B cell (primary cell): ENCODE data around the gene SMIM20. TPM values are rescaled to one million over a fixed set of nuclear protein-coding genes. Genes with fewer than 3 reads are reported as not detected.

ENCODE experiments used
- ATAC-seq: fragments of 200-7000 bp; cut with Tn5 transposase; one replicate; pipeline ENCODE4 v1.10.0; 2021; ENCODE audit warnings: low read depth, mild to moderate bottlenecking, moderate number of reproducible peaks, moderate library complexity
- CTCF ChIA-PET: fragments of 350-600 bp; sonication (Branson Sonifier 250); formaldehyde crosslinking; loops from one replicate; lab custom pipeline; 2021; ENCODE audit warnings: antibody characterized with exemption, inconsistent platforms; lab: Charles Lee
- POLR2A ChIA-PET: fragments of 350-600 bp; sonication (Branson Sonifier 250); formaldehyde crosslinking; loops from one replicate; lab custom pipeline; 2021; ENCODE audit warnings: antibody characterized with exemption; lab: Charles Lee
- DNase-seq: peaks from one replicate; pipeline ENCODE4 v3.0.0; 2013
- H2AFZ ChIP-seq: 2 replicates; pipeline ENCODE4 v1.6.1; 2012; ENCODE audit warnings: mild to moderate bottlenecking, low read depth, low read length; ENCODE audit not compliant: insufficient read depth, poor library complexity, severe bottlenecking
- H3K27ac ChIP-seq, 2 donors: 1 replicate in 1 of 2; 2 replicates in 1 of 2; pipeline ENCODE4 v1.5.1; 2012 to 2013; ENCODE audit warnings: low read length in 2 of 2, mild to moderate bottlenecking in 2 of 2, moderate library complexity in 1 of 2
- H3K27me3 ChIP-seq, 4 experiments: fragments of 200-600 bp in 1 of 4; sonication (generic) in 1 of 4; replicated peaks in 1 of 4; 1 replicate in 2 of 4; 2 replicates in 2 of 4; pipeline versions ENCODE4 v1.6.1 to v1.7.0; 2013 to 2016; ENCODE audit warnings: low read length in 3 of 4, mild to moderate bottlenecking in 2 of 4, mixed read lengths in 1 of 4, moderate library complexity in 1 of 4; ENCODE audit not compliant: insufficient read depth in 4 of 4, control insufficient read depth in 3 of 4; ENCODE audit errors: control extremely low read depth in 1 of 4
- H3K36me3 ChIP-seq, 2 experiments: replicated peaks in 1 of 2; 1 replicate in 1 of 2; 2 replicates in 1 of 2; pipeline versions ENCODE4 v1.6.1 to v1.7.1; 2013; ENCODE audit warnings: low read length in 1 of 2; ENCODE audit not compliant: insufficient read depth in 2 of 2, control insufficient read depth in 1 of 2; ENCODE audit errors: control extremely low read depth in 1 of 2, extremely low read depth in 1 of 2
- H3K4me1 ChIP-seq, 2 donors: fragments of 200-600 bp in 1 of 2; sonication (generic) in 1 of 2; 1 replicate in 1 of 2; 2 replicates in 1 of 2; pipeline versions ENCODE4 v1.5.1 to v1.6.1; 2013 to 2017; ENCODE audit warnings: low read length in 2 of 2; ENCODE audit not compliant: control insufficient read depth in 2 of 2, insufficient read depth in 2 of 2
- H3K4me2 ChIP-seq: replicated peaks from 2 replicates; pipeline ENCODE3; 2012; ENCODE audit warnings: mild to moderate bottlenecking, low read depth, low read length; ENCODE audit not compliant: poor library complexity, severe bottlenecking
- H3K4me3 ChIP-seq, 5 experiments: fragments of 200-600 bp in 1 of 5; sonication (generic) in 1 of 5; 1 replicate in 3 of 5; 2 replicates in 2 of 5; pipeline versions ENCODE4 v1.5.1 to v1.7.0; 2011 to 2016; ENCODE audit warnings: low read length in 4 of 5, mild to moderate bottlenecking in 4 of 5, low read depth in 2 of 5, control low read depth in 1 of 5, moderate library complexity in 1 of 5; ENCODE audit not compliant: insufficient read depth in 1 of 5; ENCODE audit errors: control extremely low read depth in 1 of 5, extremely low read depth in 1 of 5
- H3K79me2 ChIP-seq: fragments of 200-600 bp; sonication (generic); one replicate; pipeline ENCODE4 v1.6.0; 2016; ENCODE audit warnings: low read length; ENCODE audit not compliant: control insufficient read depth, insufficient read depth
- H3K9ac ChIP-seq: fragments of 200-600 bp; sonication (generic); 2 replicates; pipeline ENCODE4 v1.6.1; 2017; ENCODE audit warnings: mild to moderate bottlenecking, low read length, moderate library complexity
- H3K9me3 ChIP-seq, 3 donors: one replicate each; pipeline versions ENCODE4 v1.6.1 to v1.7.1; 2013; ENCODE audit warnings: low read length in 2 of 3; ENCODE audit not compliant: control insufficient read depth in 2 of 3, insufficient read depth in 1 of 3; ENCODE audit errors: control extremely low read depth in 1 of 3
- H4K20me1 ChIP-seq: 2 replicates; pipeline ENCODE4 v1.6.0; 2012; ENCODE audit warnings: mild to moderate bottlenecking, low read length; ENCODE audit not compliant: insufficient read depth, control insufficient read depth, poor library complexity, severe bottlenecking
- H3K27ac Mint-ChIP-seq: one replicate; pipeline ENCODE4 v1.8.0; 2021; ENCODE audit warnings: mixed read lengths
- H3K27me3 Mint-ChIP-seq: one replicate; pipeline ENCODE4 v1.8.0; 2021; ENCODE audit warnings: mixed read lengths
- H3K4me1 Mint-ChIP-seq: one replicate; pipeline ENCODE4 v1.8.0; 2021; ENCODE audit warnings: mixed read lengths
- H3K4me3 Mint-ChIP-seq: one replicate; pipeline ENCODE4 v1.8.0; 2021; ENCODE audit warnings: mixed read lengths
- H3K9me3 Mint-ChIP-seq: one replicate; pipeline ENCODE4 v1.8.0; 2022; ENCODE audit warnings: mixed read lengths; ENCODE audit not compliant: insufficient read depth
- CTCF ChIP-seq: fragments of 200-600 bp; IDR thresholded peaks from one replicate; pipeline ENCODE4 v1.8.0; 2022; ENCODE audit warnings: antibody characterized with exemption, mild to moderate bottlenecking
- EZH2 ChIP-seq: IDR thresholded peaks from 2 replicates; pipeline ENCODE4 v1.6.1; 2012; ENCODE audit warnings: borderline replicate concordance, low read depth, mild to moderate bottlenecking, moderate library complexity, low read length; ENCODE audit not compliant: insufficient read depth, poor library complexity, severe bottlenecking
- WGBS: methylation state at CpG from one replicate; pipeline ENCODE4 v1.1.5; 2013; ENCODE audit warnings: missing lambda C conversion rate; ENCODE audit not compliant: insufficient coverage; 5-methylcytosine and 5-hydroxymethylcytosine counted together
- intact Hi-C: fragments of 100-400 bp; cut with micrococcal nuclease; formaldehyde crosslinking; loops from one replicate; pipeline ENCODE4 v1.10.0; 2022
- polyA plus RNA-seq: library from polyadenylated mRNA; depleted of rRNA; stranded (reverse); fragments of >200 nt; gene quantifications from 2 replicates; pipeline ENCODE4 v1.2.3, GENCODE V29; 2012
- total RNA-seq, 2 donors: library from RNA; stranded (reverse); fragments of 120-200 nt in 1 of 2; gene quantifications; 1 replicate in 1 of 2; 2 replicates in 1 of 2; pipeline versions ENCODE4 v1.2.3 to v1.2.4, GENCODE V29; 2013 to 2022

Gene SMIM20
- total and polyA plus RNA-seq, 2 donors (not counting 1 experiment from before 2014, with no cell fraction given) = 12.6 to 20.2 TPM

GRCh38 chr4:25882226-25882625 lies 31.8 kb upstream of the SMIM20 start:
- peak overlapping the region; percentile 50 for H3K27ac Mint-ChIP-seq
- TF ChIP-seq CTCF = no peak
- TF ChIP-seq EZH2 = no peak
- no peak for ATAC-seq

GRCh38 chr4:25883565-25883964 lies 30.5 kb upstream of the SMIM20 start:
- H3K27me3 Mint-ChIP-seq = no peaks in the 10 kb centered on the region
- H2AFZ ChIP-seq = no peak overlapping the region
- peaks cover 2% of the 10 kb centered on the region for H3K9me3 Mint-ChIP-seq
- TF ChIP-seq EZH2 = no peak
- no peak for TF ChIP-seq CTCF
- peaks cover 39 to 43% of the 10 kb centered on the region in 2 donors for H3K4me1 ChIP-seq
- H3K27ac Mint-ChIP-seq = peak overlapping the region; percentile 60
- ChIA-PET POLR2A (interaction anchor here (1.2 kb wide), 1 partner anchor 29 kb away, joined by 4 read pairs; no protein-coding TSS in a partner anchor), CTCF (interaction anchor here (1.0 to 1.2 kb wide), 3 partner anchors 12 to 106 kb away, joined by 3 read pairs; no protein-coding TSS in a partner anchor)
- peaks cover 17% of the 10 kb centered on the region for H3K79me2 ChIP-seq
- no peak for ATAC-seq
- H3K27me3 ChIP-seq = no peaks in the 10 kb centered on the region
- H3K9ac ChIP-seq = no peak overlapping the region
- no peaks in the 10 kb centered on the region for H3K36me3 ChIP-seq
- no peak for DNase-seq
- intact Hi-C loops = no loop called here
- peaks cover 0 to 3% (median 0%) of the 10 kb centered on the region in 3 donors for H3K9me3 ChIP-seq
- no peak overlapping the region for H3K4me3 Mint-ChIP-seq
- 100% methylated on average over 1 of the region's 2 CpGs for WGBS
- H4K20me1 ChIP-seq = no peaks in the 10 kb centered on the region
- H3K4me3 ChIP-seq = no peak overlapping the region
- no peak overlapping the region for H3K27ac ChIP-seq
- no peak overlapping the region for H3K4me2 ChIP-seq
- H3K4me1 Mint-ChIP-seq = peaks cover 59% of the 10 kb centered on the region

More at GRCh38 chr4:25882226-25882625, 31.8 kb upstream of the SMIM20 start:
- Histone ChIP-seq H3K27me3 (no peaks in the 10 kb centered on the region), H4K20me1 (no peaks in the 10 kb centered on the region), H2AFZ (no peak overlapping the region), H3K4me3 (no peak overlapping the region), H3K36me3 (no peaks in the 10 kb centered on the region), H3K9me3 (peaks cover 0 to 3% (median 0%) of the 10 kb centered on the region in 3 donors), H3K4me1 (peaks cover 52 to 56% of the 10 kb centered on the region in 2 donors), H3K9ac (no peak overlapping the region), H3K27ac (no peak overlapping the region), H3K79me2 (peaks cover 24% of the 10 kb centered on the region), H3K4me2 (no peak overlapping the region)
- Mint-ChIP-seq H3K4me1 (peaks cover 68% of the 10 kb centered on the region), H3K27me3 (no peaks in the 10 kb centered on the region), H3K9me3 (peaks cover 2% of the 10 kb centered on the region), H3K4me3 (no peak overlapping the region)
- DNase-seq = no peak
- intact Hi-C loops = no loop called here
- CTCF ChIA-PET = interaction anchor here (1.0 to 1.2 kb wide), 2 partner anchors 17 to 32 kb away, joined by 3 read pairs; partner anchors contain the start of gene SMIM20
- POLR2A ChIA-PET = no interaction called here
- 98% methylated on average over 4 of the region's 4 CpGs for WGBS
